Measurements from ENCODE around the gene CCDC6. TPM values are rescaled to one million over a fixed set of nuclear protein-coding genes. Genes with fewer than 3 reads are reported as not detected.
A peak's percentile ranks its signal among the peaks of the same experiment; 100 is the strongest.

Gene CCDC6
- total and polyA plus RNA-seq, 9 of the 15 experiments (the other 6 are each of a cell fraction or from before 2014, with no cell fraction given) = 10.4 to 41.0 (median 20.9) TPM

DNA sequence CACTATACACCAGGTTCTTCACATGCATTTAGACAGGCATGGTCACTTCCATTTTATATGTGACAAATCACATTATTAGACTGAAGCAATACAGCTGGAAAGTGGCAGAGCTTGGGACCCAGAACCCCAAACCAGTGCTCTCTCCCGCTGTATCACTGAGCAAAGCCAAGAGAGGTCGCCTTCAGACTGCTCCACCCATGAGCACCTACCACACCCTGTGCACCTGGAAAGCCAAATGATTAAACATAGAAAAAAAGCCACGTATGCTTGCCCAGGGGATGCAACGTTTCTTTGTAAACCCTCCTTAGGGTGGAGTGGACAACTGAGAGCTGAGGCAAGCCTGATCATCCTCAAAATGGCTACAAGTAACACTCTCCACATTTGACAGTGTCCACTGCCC lies 72.5 kb downstream of the CCDC6 start:
- Histone ChIP-seq H3K36me3 (ENCODE audit: control insufficient read depth, insufficient read depth, low read length) (peaks cover 35% of the 10 kb centered on the region), H3K27me3 (ENCODE audit: control insufficient read depth in 2 of 2, insufficient read depth in 2 of 2, low read length in 2 of 2) (no peaks in the 10 kb centered on the region), H3K4me2 (ENCODE audit: insufficient read depth, low read length) (no peak overlapping the region), H3K9me3 (replicated peaks; ENCODE audit: control insufficient read depth, insufficient read depth, low read depth, low read length) (no peaks in the 10 kb centered on the region), H2AFZ (ENCODE audit: low read depth, low read length) (no peak overlapping the region), H3K27ac (ENCODE audit: extremely low read depth, low read depth, low read length) (no peak overlapping the region), H3K4me3 (no peak overlapping the region), H3K79me2 (ENCODE audit: control insufficient read depth, insufficient read depth, low read length) (no peaks in the 10 kb centered on the region), H4K20me1 (replicated peaks; ENCODE audit: control insufficient read depth, insufficient read depth, low read length) (0 out of 2 replicates have a peak, but pooled peaks cover under 1% of the 10 kb centered on the region), H3K9me1 (ENCODE audit: control insufficient read depth, insufficient read depth, low read length) (no peaks in the 10 kb centered on the region), H3K9ac (ENCODE audit: insufficient read depth in 1 of 2, low read depth in 2 of 2, low read length in 2 of 2) (no peak overlapping the region), H3K4me1 (replicated peaks in 1 of 2; ENCODE audit: control insufficient read depth in 2 of 2, insufficient read depth in 2 of 2, low read length in 2 of 2) (peaks cover 0 to 13% of the 10 kb centered on the region in 2 experiments; a peak in 4 of 5 replicates)
- CTCF ChIA-PET (ENCODE audit: low intra/inter-chr PET ratio) = no interaction called here
- BruUV-seq (replicated peaks) = no TSS peak
- intact Hi-C loops (cut with micrococcal nuclease) (no loop called here), in situ Hi-C loops (cut with MboI) (loop anchor here (25.0 kb wide), 1 partner anchor 828 kb away; no protein-coding TSS in a partner anchor)
- 42% methylated on average over 4 of the region's 4 CpGs for WGBS (ENCODE audit: insufficient coverage, low coverage, missing lambda C conversion rate)
- DNase-seq (ENCODE audit: extremely low read depth in 1 of 4, low spot score in 3 of 4) (peak in 1 of 4 experiments; percentile 15), FAIRE-seq (no peak), ATAC-seq (peak; percentile 58)
- POLR2A ChIA-PET = no interaction called here
- TF ChIP-seq HNRNPH1 (optimal IDR thresholded peaks at IDR 0.05; ENCODE audit: low read depth, low read length) (no peak), RAD21 (CRISPR knock-in tag; conservative IDR thresholded peaks at IDR 0.05 in 1 of 2, IDR thresholded peaks at IDR 0.05 in 1 of 2) (peak in 1 of 2 experiments; percentile 46; a peak in 2 of 4 replicates)
- TF ChIP-seq, protein P1, sequence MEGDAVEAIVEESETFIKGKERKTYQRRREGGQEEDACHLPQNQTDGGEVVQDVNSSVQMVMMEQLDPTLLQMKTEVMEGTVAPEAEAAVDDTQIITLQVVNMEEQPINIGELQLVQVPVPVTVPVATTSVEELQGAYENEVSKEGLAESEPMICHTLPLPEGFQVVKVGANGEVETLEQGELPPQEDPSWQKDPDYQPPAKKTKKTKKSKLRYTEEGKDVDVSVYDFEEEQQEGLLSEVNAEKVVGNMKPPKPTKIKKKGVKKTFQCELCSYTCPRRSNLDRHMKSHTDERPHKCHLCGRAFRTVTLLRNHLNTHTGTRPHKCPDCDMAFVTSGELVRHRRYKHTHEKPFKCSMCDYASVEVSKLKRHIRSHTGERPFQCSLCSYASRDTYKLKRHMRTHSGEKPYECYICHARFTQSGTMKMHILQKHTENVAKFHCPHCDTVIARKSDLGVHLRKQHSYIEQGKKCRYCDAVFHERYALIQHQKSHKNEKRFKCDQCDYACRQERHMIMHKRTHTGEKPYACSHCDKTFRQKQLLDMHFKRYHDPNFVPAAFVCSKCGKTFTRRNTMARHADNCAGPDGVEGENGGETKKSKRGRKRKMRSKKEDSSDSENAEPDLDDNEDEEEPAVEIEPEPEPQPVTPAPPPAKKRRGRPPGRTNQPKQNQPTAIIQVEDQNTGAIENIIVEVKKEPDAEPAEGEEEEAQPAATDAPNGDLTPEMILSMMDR (IDR thresholded peaks at IDR 0.05 in 2 of 3, conservative IDR thresholded peaks at IDR 0.05 in 1 of 3; ENCODE audit: insufficient read depth in 2 of 3, low read depth in 1 of 3, low read length in 3 of 3) = peak in 2 of 3 experiments; percentile 15 to 20; a peak in 1 of 6 replicates
